DOHH2 (cell line): Measurements from ENCODE around the gene XRCC2.

Experiments used
- H3F3A ChIP-seq: fragments of 200-600 bp; sonication (generic), shearing (Covaris generic); 2 replicates; pipeline ENCODE4 v1.6.0; 2016; ENCODE audit warnings: antibody characterized with exemption, mild to moderate bottlenecking; ENCODE audit not compliant: control insufficient read depth, insufficient read depth
- H3K27ac ChIP-seq: fragments of 200-600 bp; sonication (generic); 2 replicates; pipeline ENCODE4 v1.5.1; 2014; ENCODE audit warnings: low read depth, mild to moderate bottlenecking, low read length, moderate library complexity
- H3K27me3 ChIP-seq: fragments of 200-600 bp; sonication (generic); 2 replicates; pipeline ENCODE4 v1.6.1; 2014; ENCODE audit warnings: mild to moderate bottlenecking, low read length, mixed read lengths; ENCODE audit not compliant: control insufficient read depth
- H3K36me3 ChIP-seq: fragments of 200-600 bp; sonication (generic); 2 replicates; pipeline ENCODE4 v1.6.1; 2014; ENCODE audit warnings: mild to moderate bottlenecking, low read length, moderate library complexity, mixed read lengths; ENCODE audit not compliant: control insufficient read depth
- H3K4me1 ChIP-seq: fragments of 200-600 bp; sonication (generic); 2 replicates; pipeline ENCODE4 v1.6.1; 2014; ENCODE audit warnings: mild to moderate bottlenecking, low read length, mixed read lengths; ENCODE audit not compliant: control insufficient read depth
- H3K4me2 ChIP-seq: fragments of 200-600 bp; sonication (generic); 2 replicates; pipeline ENCODE4 v1.6.0; 2014; ENCODE audit warnings: mild to moderate bottlenecking, low read length, moderate library complexity
- H3K4me3 ChIP-seq: fragments of 200-600 bp; sonication (generic); 2 replicates; pipeline ENCODE4 v1.5.1; 2014; ENCODE audit warnings: mild to moderate bottlenecking, low read length, mixed read lengths
- H3K79me2 ChIP-seq: fragments of 200-600 bp; sonication (generic); 2 replicates; pipeline ENCODE4 v1.6.1; 2014; ENCODE audit warnings: mild to moderate bottlenecking, low read length, mixed read lengths; ENCODE audit not compliant: control insufficient read depth
- H3K9me2 ChIP-seq: fragments of 200-600 bp; sonication (generic); replicated peaks from 2 replicates; pipeline ENCODE4 v1.6.1; 2014; ENCODE audit warnings: mild to moderate bottlenecking, low read length, mixed read lengths; ENCODE audit not compliant: control insufficient read depth
- H3K9me3 ChIP-seq: fragments of 200-600 bp; sonication (generic); 2 replicates; pipeline ENCODE4 v1.6.1; 2014; ENCODE audit warnings: antibody characterized with exemption, low read length, mixed read lengths; ENCODE audit not compliant: control insufficient read depth, insufficient read depth
- H4K20me1 ChIP-seq: fragments of 200-600 bp; sonication (generic); 2 replicates; pipeline ENCODE4 v1.6.0; 2014; ENCODE audit warnings: low read depth, mild to moderate bottlenecking, antibody characterized with exemption, low read length, moderate library complexity; ENCODE audit not compliant: control insufficient read depth, insufficient read depth
- CTCF ChIP-seq: fragments of 200-600 bp; sonication (generic); IDR thresholded peaks from one replicate; pipeline ENCODE4 v1.5.1; 2014; ENCODE audit warnings: antibody characterized with exemption, mild to moderate bottlenecking, low read depth, low read length; ENCODE audit not compliant: poor library complexity, severe bottlenecking
- EZH2phosphoT487 ChIP-seq: fragments of 200-600 bp; sonication (generic); IDR thresholded peaks from 2 replicates; pipeline ENCODE4 v1.6.1; 2017; ENCODE audit warnings: borderline replicate concordance, mild to moderate bottlenecking, antibody characterized with exemption, low read length, moderate library complexity, mixed read lengths

Gene XRCC2

GRCh38 chr7:152660021-152660420, 15.9 kb downstream of the XRCC2 start:
- Histone ChIP-seq H3K79me2 (peaks cover 91% of the 10 kb centered on the region), H4K20me1 (peaks cover 29% of the 10 kb centered on the region), H3K4me3 (no peak overlapping the region), H3K4me2 (no peak overlapping the region), H3K9me2 (no peaks in the 10 kb centered on the region), H3K27ac (no peak overlapping the region), H3K36me3 (peaks cover 91% of the 10 kb centered on the region), H3K27me3 (no peaks in the 10 kb centered on the region), H3F3A (peaks cover 5% of the 10 kb centered on the region), H3K9me3 (no peaks in the 10 kb centered on the region), H3K4me1 (no peaks in the 10 kb centered on the region)
- TF ChIP-seq EZH2phosphoT487, result no peak
- TF ChIP-seq CTCF, result no peak

DNA sequence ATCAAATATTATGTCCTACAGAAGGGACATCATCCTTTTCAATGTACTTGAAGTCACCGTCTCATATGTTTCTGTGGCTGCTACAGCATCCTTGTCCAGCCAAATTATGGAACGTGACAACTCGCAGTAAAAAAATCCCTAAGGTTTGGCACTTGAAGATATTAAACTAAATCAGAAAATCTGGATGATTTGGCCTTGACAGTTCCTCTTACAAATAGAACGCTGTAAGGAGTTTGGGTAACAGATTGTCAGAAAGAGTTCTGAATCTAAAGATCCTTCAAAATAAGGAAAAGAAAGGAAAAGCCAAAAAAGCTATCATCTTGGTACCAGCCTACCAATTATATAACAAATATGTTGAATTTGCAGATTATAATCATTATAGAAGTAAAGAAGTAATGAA, 21.0 kb downstream of the XRCC2 start:
- Histone ChIP-seq H3K4me1 (no peaks in the 10 kb centered on the region), H3K4me3 (no peak overlapping the region), H3K4me2 (no peak overlapping the region), H3K9me2 (no peaks in the 10 kb centered on the region), H3F3A (0 out of 2 replicates have a peak, but pooled peaks cover 3% of the 10 kb centered on the region), H3K27me3 (no peaks in the 10 kb centered on the region), H3K27ac (no peak overlapping the region), H4K20me1 (peaks cover 11% of the 10 kb centered on the region; the same call in 1 of the 2 replicates), H3K36me3 (peaks cover 93% of the 10 kb centered on the region), H3K9me3 (no peaks in the 10 kb centered on the region), H3K79me2 (peaks cover 84% of the 10 kb centered on the region)
- TF ChIP-seq EZH2phosphoT487 (no peak), CTCF (no peak)

DNA sequence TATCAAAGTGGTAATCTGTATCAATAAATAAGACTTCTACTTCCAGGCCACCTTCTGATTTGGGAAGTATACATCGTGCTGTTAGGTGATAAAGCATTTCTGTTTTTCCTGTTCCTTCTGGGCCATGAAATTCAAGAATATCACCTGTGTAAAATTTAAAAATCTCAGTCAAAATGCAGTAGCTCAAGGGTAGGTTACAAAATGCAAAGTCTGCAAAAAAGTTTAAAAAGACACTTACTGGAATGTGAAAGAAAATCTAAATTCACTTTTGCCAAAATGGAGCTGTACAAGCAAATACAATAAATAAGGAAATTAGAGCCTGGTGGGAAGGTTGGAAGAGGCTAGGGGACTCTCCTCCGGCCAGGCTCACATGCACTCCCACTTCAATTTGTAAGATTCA, 26.7 kb downstream of the XRCC2 start:
- no peaks in the 10 kb centered on the region for H3K4me1 ChIP-seq
- no peak overlapping the region for H3K4me2 ChIP-seq
- no peak for TF ChIP-seq CTCF
- TF ChIP-seq EZH2phosphoT487, result no peak
- peaks cover 89% of the 10 kb centered on the region for H3K36me3 ChIP-seq
- H3K27me3 ChIP-seq, result no peaks in the 10 kb centered on the region
- H3F3A ChIP-seq, result peaks cover 11% of the 10 kb centered on the region
- H4K20me1 ChIP-seq, result no peaks in the 10 kb centered on the region; the same call in 1 of the 2 replicates
- no peak overlapping the region for H3K4me3 ChIP-seq
- H3K27ac ChIP-seq, result no peak overlapping the region
- H3K79me2 ChIP-seq, result peaks cover 42% of the 10 kb centered on the region
- H3K9me3 ChIP-seq, result no peaks in the 10 kb centered on the region
- no peaks in the 10 kb centered on the region for H3K9me2 ChIP-seq
